NCI-H2196 treated with DMSO at 0.1 percent for 48 hours (cell line): ENCODE measurements around the gene B3GALT5.
A peak's percentile ranks its signal among the peaks of the same experiment; 100 is the strongest.

ENCODE experiments used
- DNase-seq: peaks from one replicate; lab custom pipeline; 2025; ENCODE audit not compliant: unreplicated experiment; lab: John Stamatoyannopoulos, UW

The B3GALT5 gene

DNA sequence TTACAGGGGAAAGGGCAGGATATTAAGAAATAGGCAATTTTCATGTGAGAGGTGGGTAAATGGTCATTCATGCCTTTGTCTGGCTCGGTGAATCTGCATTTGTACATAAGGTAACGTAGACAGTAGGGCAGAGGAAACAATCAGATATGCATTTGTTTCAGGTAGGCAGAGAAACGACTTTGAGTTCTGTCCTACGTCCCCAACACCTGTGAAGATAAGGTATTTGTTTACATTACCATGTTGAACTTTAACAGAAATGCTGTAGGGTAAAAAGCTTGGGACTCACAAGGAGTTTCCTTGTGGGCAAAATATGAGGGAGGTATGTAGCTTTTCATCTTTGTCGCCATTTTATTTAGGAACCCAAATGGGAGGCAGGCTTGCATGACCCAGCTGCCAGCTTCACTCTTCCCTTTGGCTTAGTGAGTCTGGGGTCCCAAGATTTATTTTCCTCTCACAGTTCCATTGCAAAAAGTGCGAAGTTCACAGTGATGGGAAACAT lies 31.4 kb downstream of the B3GALT5 start:
- no peak for DNase-seq

DNA sequence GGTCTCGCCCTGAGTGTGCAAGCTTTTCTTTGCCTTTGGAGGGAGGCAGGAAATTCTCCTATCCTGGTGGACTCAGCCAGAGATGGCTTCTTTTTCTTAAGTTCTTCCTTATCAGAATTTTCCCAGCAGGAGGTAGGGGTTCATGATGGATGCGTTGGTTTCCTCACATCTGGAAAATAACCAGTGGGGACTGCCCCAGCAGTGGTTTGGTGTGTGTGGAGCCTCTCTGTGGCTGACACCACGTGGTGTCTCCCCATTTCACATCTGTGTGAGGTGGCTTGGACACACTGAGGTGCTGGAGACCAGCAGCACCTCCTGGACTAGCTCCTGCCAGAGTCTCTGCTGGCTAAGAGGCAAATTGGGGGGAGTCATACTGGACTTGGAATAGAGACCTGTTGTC lies 32.6 kb downstream of the B3GALT5 start:
- DNase-seq: no peak

DNA sequence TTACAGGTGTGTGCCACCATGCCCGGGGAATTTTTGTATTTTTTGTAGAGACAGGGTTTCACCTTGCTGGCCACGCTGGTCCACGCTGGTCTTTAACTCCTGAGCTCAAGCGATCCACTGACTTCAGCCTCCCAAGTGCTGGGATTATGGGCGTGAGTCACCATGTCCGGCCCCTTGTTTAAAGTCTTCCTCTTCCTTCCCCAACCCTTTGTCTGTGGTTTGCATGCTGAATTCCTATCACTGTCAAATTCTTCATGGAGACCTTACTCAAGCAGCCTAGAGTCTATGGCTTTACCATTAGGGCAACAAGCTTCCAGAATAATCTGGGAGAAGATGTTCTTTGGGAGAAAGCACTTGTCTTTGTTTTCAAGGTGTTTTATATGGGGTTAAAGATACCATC lies 34.7 kb downstream of the B3GALT5 start:
- no peak for DNase-seq

DNA sequence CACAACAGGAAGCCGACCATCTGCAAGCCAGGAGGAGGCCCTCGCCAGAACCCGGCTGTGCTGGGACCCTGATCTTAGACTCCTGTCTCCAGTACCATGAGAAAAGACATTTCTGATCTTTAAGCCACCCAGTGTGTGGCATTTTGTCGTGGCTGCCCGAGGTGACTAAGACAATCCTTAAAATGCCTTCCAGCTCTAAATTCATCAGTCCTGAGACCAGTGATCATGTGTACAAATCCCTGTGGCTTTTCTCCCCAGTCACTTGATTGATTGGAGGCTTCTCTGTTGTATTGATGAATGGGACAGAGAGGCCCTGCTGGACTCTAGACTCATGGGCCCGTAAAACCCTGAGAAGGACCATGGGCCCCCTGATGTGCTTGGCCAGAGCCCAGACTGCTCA lies 36.1 kb downstream of the B3GALT5 start:
- no peak for DNase-seq

DNA sequence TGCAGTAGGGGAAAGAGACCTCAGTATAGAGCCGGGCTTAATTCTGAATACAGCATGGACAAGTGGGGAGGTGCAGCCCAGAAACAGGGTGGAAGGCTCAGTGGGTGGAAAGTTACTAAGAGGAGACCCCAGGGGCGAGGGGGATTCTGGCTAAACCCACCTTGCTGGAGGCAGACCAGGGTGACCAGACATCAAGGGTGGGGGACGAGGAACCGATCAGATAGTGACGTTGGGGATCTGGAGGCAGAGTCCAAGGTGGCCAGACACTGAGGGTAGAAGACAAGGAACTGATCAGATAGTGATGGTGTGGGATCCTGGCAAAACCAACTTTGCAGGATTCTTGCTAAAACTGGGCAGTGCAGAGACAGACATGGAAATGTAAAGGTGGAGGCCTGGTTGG lies 36.8 kb downstream of the B3GALT5 start:
- no peak for DNase-seq

DNA sequence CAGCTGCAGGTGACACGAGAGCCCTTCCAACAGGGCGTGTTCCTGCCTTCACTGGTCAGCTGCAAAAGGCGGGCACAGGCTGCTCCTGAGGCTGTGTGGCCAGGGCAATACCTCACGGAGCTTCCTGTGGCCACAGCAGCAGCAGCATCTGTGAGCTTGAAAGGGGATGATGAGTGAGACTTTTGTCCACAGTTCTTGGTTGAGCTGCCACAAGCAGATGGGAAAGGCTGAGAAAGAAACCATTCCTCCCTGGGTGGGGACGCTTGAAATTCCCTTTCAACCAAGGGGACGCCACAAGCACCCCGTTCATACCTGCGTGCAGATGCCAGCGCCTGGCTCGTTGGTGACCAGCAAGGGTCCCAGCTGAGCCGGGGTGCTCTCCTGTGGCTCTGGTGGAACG lies 37.6 kb downstream of the B3GALT5 start:
- DNase-seq: no peak

DNA sequence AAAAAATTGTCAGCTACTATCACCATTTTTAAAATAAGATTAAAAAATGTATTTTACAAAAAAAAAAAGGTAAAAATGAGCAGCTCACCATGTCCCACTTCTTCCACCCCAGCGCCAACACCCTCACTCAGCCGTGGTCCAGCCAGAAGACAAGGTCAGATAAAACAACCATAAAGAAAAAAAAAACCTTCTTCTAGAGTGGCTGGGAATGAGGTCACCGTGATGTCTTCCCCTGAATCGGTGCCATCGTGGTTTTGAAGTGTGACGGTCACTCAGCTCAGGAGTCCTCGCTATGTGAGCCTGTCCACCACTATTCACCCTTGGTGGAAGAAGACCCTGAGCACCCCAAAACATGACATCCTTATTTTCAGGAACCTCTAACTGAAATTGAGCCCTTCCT lies 38.1 kb downstream of the B3GALT5 start:
- no peak for DNase-seq

DNA sequence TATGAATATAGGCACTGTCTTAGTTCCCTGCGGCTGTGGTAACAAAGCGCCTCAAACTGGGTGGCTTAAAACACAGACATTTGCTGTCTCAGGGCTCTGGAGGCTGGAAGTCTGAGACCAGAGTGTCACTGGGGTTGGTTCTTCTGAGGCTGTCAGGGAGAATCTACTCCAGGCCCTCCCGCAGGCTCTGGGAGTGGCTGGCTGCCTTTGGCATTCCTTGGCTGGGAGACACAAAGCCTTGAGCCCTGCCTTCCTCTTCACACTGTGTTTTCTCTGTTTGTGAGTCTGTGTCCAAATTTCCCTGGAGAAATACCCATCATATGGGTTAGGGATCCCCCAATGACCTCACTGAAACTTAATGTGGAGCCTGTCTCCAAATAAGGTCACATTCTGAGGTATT lies 38.5 kb downstream of the B3GALT5 start:
- no peak for DNase-seq

DNA sequence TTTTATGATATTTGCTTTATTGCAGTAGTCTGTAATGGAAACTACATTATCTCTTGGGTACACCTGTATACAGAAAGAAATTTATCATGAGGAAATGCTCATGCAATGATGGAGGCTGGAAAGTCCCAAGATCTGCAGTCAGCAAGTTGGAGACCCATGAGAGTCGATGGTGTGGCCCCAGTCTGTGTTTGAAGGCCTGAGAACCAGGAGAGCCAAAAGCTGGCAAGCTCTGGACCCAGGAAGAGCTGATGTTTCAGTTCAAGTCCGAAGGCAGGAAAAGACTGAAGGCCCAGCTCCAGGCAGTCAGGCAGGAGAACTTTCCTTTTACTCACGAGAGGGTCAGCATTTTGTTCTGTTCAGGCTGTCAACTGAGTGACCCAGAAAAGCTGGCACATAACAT lies 42.2 kb downstream of the B3GALT5 start:
- DNase-seq: no peak

DNA sequence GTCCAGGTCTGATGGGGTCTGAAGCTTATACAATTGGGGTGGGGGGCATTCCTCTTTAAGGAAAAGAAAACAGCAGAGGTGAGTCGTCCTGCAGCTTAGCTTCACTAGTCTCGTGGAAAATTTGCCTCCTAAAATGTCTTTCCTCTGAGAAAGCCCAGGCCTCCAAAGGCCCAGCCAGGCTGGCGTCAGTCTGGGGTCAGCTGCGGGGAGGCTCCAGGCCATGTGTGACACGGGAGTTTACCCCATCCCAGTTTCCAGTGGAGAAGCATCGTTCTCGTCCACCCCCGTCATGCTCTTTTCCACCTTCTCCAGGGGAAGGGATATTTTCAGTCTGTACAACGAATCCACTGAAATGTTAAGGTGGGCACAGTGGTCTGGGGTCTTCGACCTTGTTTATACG lies 42.8 kb downstream of the B3GALT5 start:
- DNase-seq: no peak

DNA sequence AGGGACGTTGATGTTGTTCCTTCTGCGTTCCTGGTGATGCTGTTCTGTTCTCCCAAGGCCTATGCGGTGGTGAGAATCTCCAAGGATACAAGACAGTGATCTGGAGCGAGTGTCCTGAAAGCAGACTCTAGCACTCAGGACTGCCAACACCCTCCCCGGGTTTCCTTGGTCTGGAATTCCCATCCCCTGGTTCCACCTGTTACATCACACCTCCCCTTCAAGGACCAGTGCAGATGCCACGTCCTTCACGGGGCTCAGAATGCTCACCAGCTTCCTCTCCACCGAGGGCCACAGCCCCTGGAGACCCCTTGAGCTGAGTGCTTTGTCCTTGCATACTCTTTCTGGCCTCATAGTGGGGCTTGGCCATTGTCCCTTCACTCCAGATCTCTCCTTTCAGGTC lies 43.5 kb downstream of the B3GALT5 start:
- DNase-seq: no peak

DNA sequence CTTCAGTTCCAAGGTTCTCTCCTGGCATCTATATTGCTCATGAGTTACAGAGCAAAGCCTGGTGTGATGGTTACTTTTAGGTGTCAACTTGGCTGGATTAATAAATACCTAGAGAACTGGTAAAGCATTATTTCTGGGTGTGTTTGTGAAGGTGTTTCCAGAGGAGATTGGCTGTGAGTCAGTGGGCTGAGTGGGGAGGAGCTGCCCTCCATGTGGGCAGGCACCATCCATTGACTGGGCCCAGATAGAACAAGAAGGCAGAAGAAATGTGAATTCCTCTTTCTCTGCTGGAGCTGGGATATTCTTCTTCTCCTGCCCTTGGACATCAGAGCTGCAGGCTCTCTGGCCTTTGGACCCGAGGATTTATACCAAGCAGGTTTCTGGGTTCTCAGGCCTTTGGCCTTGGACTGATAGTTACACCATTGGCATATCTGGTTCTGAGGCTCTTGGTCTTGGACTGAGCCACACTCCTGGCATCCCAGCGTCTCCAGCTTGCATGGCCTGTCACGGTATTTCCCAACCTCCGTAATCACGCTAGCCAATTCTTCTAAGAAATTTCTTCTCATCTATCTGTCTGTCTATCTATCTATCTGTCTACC lies 44.5 kb downstream of the B3GALT5 start:
- no peak for DNase-seq

DNA sequence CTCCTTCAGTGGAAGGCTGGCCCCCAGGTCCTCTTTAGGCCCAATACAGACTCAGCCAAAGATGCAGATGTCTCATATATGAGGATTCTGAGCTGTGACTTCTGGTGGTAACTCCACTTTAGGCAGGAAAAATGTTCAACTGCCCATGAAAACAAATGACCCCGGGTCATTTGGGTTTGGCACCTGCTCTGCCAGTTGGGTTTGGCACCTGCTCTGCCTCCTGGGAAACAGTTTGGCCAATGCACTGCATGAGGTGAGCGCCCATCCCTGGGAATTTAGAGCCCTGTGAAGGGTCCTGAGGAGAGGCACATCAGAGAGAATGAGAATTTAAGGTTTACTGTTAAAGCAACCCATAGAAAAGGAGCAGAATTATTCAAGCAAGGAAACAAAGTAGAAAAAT lies 45.3 kb downstream of the B3GALT5 start:
- DNase-seq: no peak

DNA sequence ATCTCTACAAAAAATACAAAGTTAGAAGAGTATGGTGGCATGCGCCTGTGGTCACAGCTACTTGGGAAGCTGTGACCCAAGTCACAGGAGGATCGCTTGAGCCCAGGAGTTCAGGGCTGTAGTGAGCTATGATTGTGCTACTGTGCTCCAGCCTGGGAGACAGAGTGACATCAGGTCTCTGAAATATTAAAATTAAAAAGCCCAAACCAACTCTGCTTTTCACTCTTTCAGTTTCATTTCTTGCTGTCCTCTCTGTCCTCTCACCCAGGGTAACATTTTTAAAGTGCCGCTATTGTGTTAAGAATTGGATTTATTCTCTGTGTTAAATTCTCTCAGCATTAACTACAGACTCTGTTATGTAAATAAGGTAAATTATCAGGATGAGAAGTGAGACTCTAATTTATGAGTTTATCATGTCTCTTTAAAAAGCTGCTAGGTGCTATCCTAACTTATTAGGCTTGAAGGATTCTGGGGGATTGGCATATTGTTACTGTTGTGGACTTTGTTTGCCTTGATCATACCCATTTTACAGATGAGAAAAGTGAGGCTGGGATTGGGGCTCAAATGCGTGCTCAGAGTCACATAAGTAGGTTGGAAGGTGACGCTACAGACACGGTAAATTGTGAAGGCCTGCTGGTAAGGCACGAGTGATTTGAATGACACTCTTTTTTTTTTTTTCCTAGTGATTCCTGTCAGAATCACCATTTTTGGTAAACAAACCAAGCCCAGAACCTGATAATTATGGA lies 46.5 kb downstream of the B3GALT5 start:
- no peak for DNase-seq

DNA sequence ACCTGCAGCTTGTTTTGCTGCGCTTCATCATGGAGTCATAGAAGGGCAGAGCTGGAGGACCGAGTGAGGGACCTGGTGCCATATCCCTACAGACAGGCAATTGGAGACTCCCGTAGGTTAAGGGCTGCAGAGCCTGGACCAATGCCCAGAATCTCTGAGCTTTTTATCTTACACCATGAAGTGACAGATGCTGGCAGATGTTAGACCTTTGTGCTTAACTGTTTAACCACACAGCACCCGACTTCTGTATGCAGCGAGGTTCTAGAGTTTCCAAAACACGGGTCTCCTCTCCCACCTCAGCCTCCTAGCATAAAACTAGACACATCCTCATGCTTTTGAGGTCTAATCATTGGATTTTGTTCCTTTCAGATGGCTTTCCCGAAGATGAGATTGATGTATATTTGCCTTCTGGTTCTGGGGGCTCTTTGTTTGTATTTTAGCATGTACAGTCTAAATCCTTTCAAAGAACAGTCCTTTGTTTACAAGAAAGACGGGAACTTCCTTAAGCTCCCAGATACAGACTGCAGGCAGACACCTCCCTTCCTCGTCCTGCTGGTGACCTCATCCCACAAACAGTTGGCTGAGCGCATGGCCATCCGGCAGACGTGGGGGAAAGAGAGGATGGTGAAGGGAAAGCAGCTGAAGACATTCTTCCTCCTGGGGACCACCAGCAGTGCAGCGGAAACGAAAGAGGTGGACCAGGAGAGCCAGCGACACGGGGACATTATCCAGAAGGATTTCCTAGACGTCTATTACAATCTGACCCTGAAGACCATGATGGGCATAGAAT lies 47.6 kb downstream of the B3GALT5 start:
- DNase-seq: peak; percentile 78

DNA sequence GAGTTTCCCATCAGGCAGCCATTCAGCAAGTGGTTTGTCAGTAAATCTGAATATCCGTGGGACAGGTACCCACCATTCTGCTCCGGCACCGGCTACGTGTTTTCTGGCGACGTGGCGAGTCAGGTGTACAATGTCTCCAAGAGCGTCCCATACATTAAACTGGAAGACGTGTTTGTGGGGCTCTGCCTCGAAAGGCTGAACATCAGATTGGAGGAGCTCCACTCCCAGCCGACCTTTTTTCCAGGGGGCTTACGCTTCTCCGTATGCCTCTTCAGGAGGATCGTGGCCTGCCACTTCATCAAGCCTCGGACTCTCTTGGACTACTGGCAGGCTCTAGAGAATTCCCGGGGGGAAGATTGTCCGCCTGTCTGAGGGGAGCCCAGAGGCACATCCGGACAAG lies 48.4 kb downstream of the B3GALT5 start:
- DNase-seq: no peak

DNA sequence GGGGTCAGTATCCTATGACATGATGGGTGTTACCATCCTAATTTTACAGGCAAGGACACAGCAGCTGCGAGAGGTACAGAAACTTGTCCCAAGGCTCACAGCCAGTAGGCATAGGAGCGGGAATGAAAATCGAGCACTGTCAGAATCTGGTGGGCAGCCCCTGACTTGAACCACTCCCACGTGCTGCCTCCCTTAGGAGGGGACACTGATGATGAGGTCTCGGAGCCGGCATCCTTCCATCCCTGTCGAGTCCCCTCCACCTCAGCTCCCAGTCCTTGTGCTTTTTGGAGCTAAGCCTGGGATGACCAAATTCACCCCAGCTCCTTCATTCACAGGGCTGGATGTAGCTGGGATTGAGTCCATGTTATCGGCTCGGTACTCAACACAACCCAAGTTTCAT lies 49.0 kb downstream of the B3GALT5 start:
- DNase-seq: no peak

DNA sequence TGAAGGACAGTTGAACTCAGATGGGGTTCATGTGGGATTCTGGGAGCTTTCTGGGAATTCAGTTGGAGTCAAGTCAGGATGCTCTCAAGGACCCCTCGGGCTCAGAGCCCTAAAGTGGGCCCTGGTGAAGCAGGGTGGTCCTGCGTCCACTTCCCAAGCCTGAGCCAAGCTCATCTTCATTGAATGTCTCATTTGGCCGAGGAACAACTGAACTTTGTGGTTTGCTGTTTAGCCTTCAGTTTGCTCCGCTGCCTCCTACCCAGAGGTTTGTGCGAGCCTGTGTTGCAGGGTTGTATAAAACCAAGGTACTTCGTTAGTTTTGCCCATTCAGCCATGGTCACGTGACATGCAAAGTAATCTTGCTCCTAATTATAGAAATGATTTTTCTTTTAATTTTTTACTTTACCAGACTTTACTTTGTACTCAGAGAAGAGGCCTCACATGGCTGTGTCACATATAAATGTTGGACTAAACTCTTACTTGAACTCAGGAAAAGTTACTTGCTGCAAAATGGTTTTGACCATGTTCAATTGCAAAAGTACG lies 49.7 kb downstream of the B3GALT5 start:
- no peak for DNase-seq

DNA sequence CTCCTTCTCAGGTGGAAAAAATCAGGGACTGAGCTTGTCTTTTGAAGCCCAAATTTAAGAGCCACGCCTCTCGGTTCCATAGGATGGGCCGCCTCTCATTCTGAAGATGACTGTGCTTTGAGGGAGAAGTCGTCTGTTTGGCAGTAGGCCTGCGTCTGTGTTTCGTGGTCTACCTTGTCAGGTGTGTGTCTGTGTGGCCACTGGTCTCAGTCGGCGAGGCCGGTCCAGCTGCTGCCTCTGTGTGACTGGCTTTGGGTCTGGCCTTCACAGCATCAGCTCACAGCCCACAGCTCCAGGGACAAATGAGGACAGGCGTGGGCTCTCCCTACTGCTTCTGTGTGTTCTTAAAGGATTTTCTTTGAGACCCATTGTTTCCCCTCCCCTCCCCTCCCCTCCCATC lies 50.3 kb downstream of the B3GALT5 start:
- DNase-seq: no peak

DNA sequence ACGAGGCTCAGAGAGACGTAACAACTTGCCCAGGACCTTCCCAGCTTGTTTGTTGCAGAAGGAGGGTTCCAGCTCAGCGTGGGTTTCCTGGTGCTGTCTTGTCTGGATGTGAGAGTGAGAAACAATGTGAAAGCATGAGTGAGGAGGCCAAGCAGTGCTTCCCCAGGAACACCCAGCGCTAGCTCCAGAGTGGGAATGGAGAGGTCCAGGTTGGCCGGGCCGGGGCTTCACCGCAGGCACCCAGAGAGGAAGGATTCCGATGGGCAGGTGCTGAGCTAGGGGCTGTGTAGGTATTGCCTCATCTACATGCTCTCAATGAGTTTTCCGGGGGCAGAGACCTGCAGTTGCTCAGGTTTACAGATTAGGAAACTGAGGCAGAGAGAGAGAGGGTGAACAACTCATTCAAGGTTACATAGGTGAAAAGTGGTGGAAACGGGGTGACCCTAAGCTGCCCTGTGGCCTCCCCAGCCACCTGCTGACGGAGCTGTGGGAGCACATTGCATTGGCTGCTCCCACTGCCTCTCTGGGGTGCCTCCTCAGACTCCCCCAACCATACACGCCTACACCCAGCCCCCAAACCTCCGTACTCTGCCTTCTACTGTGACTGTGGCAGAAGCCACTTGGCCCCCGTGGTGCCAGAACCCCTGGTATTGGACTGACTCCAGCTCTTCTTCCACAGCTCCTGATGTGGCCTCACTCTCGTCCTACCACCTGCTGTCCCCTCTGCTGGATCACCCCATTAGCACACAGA lies 51.2 kb downstream of the B3GALT5 start:
- DNase-seq: no peak

DNA sequence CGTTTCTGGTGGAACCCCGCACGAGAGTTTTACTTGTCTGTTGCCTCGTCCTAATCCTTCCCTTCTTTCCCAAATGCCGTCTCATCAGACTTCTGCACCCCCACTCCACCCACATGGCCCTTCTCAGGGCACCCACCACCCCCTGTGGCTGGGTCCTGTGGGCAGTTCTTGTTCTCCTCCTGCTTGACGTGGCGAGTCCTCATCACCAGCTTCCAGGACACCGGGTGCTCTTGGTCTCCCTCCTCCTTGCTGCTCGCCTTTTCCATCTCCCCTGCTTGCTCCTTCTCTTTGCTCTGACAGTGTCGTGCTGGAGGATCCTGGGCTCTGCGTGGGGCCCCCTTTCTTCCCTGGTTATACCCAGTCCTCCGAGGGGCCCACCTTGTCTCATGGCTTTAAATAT lies 51.8 kb downstream of the B3GALT5 start:
- DNase-seq: no peak
